GM18498 (cell line): ENCODE results near the gene SPTBN4.
"Not testable (repeated sequence)": the region's sequence is repeated elsewhere in the genome, so short reads cannot be mapped to it uniquely, and the experiment has no call there.

ENCODE experiments used
- ATAC-seq: cut with Tn5 transposase; IDR thresholded peaks from one replicate; pipeline ENCODE4 v1.9.1; 2021; ENCODE audit warnings: mild to moderate bottlenecking, moderate library complexity; ENCODE audit not compliant: unreplicated experiment

SPTBN4 gene

GRCh38 chr19:40466985-40467734 is at the start of gene SPTBN4:
TSS of gene SPTBN4 (plus strand) at chr19:40467001. CDS start at chr19:40472622, 5,621 bp downstream.
- ATAC-seq = no peak

- no peak for ATAC-seq
These were observed 49.2 kb upstream of the SPTBN4 start for GRCh38 chr19:40417643-40417981.

- ATAC-seq = no peak
These were observed 48.8 kb upstream of the SPTBN4 start for GRCh38 chr19:40418040-40418439.

GRCh38 chr19:40419066-40419612 is 47.7 kb upstream of the SPTBN4 start:
- no peak for ATAC-seq

GRCh38 chr19:40419780-40420179 is 47.0 kb upstream of the SPTBN4 start:
- ATAC-seq = no peak

- ATAC-seq = no peak
These were observed 46.4 kb upstream of the SPTBN4 start for GRCh38 chr19:40420451-40420765.

- peak; percentile 39 for ATAC-seq
These were observed 45.7 kb upstream of the SPTBN4 start for GRCh38 chr19:40420766-40421765.

GRCh38 chr19:40421993-40422747 is 44.6 kb upstream of the SPTBN4 start:
- ATAC-seq = no peak

- no peak for ATAC-seq
These were observed 43.8 kb upstream of the SPTBN4 start for GRCh38 chr19:40422748-40423566.

- ATAC-seq = no peak
These were observed 42.9 kb upstream of the SPTBN4 start for GRCh38 chr19:40423938-40424337.

- ATAC-seq = no peak
These were observed 42.0 kb upstream of the SPTBN4 start for GRCh38 chr19:40424637-40425449.

GRCh38 chr19:40425450-40426287 is 41.1 kb upstream of the SPTBN4 start, which contains the start of gene SERTAD1:
TSS of gene SERTAD1 (minus strand) at chr19:40425992. CDS start at chr19:40423546, 2,446 bp downstream.
- ATAC-seq = peak; percentile 79

GRCh38 chr19:40428197-40428596 is 38.6 kb upstream of the SPTBN4 start:
- not testable (repeated sequence) for ATAC-seq

- not testable (repeated sequence) for ATAC-seq
These were observed 36.6 kb upstream of the SPTBN4 start for GRCh38 chr19:40430242-40430641.

- ATAC-seq = no peak
These were observed 35.1 kb upstream of the SPTBN4 start for GRCh38 chr19:40431698-40432097.

GRCh38 chr19:40432760-40433159 is 34.0 kb upstream of the SPTBN4 start:
- ATAC-seq = not testable (repeated sequence)

- ATAC-seq = peak; percentile 70
These were observed 33.2 kb upstream of the SPTBN4 start for GRCh38 chr19:40433391-40434216.
